KMS-11 (cell line): ENCODE measurements around the gene STIM1.
"Not testable (repeated sequence)": the region's sequence is repeated elsewhere in the genome, so short reads cannot be mapped to it uniquely, and the experiment has no call there.

ENCODE experiments used
- H2AFZ ChIP-seq: fragments of 200-600 bp; sonication (generic); 2 replicates; pipeline ENCODE4 v1.6.1; 2016; ENCODE audit warnings: antibody characterized with exemption, mixed run types, low read depth
- H3K27ac ChIP-seq: fragments of 200-600 bp; sonication (generic); 2 replicates; pipeline ENCODE4 v1.6.1; 2016; ENCODE audit warnings: mild to moderate bottlenecking, mixed run types
- H3K27me3 ChIP-seq: fragments of 200-600 bp; sonication (generic); 2 replicates; pipeline ENCODE4 v1.6.1; 2017; ENCODE audit warnings: mild to moderate bottlenecking, low read depth, mixed run types, moderate library complexity; ENCODE audit not compliant: insufficient read depth
- H3K36me3 ChIP-seq: fragments of 200-600 bp; sonication (generic); 2 replicates; pipeline ENCODE4 v1.6.1; 2017; ENCODE audit warnings: mild to moderate bottlenecking, mixed run types; ENCODE audit not compliant: insufficient read depth
- H3K4me1 ChIP-seq: fragments of 200-600 bp; sonication (generic); 2 replicates; pipeline ENCODE4 v1.6.1; 2016; ENCODE audit warnings: mild to moderate bottlenecking, low read depth, mixed run types; ENCODE audit not compliant: poor library complexity, severe bottlenecking
- H3K4me2 ChIP-seq: fragments of 200-600 bp; sonication (generic); 2 replicates; pipeline ENCODE4 v1.7.0; 2016; ENCODE audit warnings: mild to moderate bottlenecking, mixed run types
- H3K4me3 ChIP-seq: fragments of 200-600 bp; sonication (generic); IDR thresholded peaks from 2 replicates; pipeline ENCODE4 v1.6.1; 2017; ENCODE audit warnings: low read depth, low read length, mixed read lengths; ENCODE audit not compliant: insufficient read depth
- H3K79me2 ChIP-seq: fragments of 200-600 bp; sonication (generic); 2 replicates; pipeline ENCODE4 v1.6.1; 2016; ENCODE audit warnings: low read depth, mixed run types; ENCODE audit not compliant: insufficient read depth
- H3K9ac ChIP-seq: fragments of 200-600 bp; sonication (generic); 2 replicates; pipeline ENCODE4 v1.6.1; 2016; ENCODE audit warnings: mild to moderate bottlenecking, mixed run types
- H4K20me1 ChIP-seq: fragments of 200-600 bp; sonication (generic); 2 replicates; pipeline ENCODE4 v1.6.1; 2016; ENCODE audit warnings: mild to moderate bottlenecking, mixed run types; ENCODE audit not compliant: insufficient read depth
- CTCF ChIP-seq: fragments of 200-600 bp; sonication (generic); conservative IDR thresholded peaks from 2 replicates; pipeline ENCODE4 v1.6.1; 2017; ENCODE audit warnings: low read depth, mild to moderate bottlenecking, antibody characterized with exemption, low read length, moderate library complexity, mixed read lengths

The STIM1 gene

GRCh38 chr11:4125141-4125540 is 269.7 kb downstream of the STIM1 start:
- Histone ChIP-seq H2AFZ (no peak overlapping the region), H3K79me2 (no peaks in the 10 kb centered on the region), H3K27me3 (no peaks in the 10 kb centered on the region), H3K27ac (no peak overlapping the region), H3K4me1 (no peaks in the 10 kb centered on the region), H3K4me3 (no peak overlapping the region), H3K9ac (no peak overlapping the region), H3K36me3 (peaks cover 17% of the 10 kb centered on the region; the same call in 1 of the 2 replicates), H3K4me2 (no peak overlapping the region), H4K20me1 (no peaks in the 10 kb centered on the region)
- no peak for TF ChIP-seq CTCF

- Histone ChIP-seq H3K27me3 (no peaks in the 10 kb centered on the region), H3K4me3 (no peak overlapping the region), H3K4me2 (no peak overlapping the region), H3K4me1 (no peaks in the 10 kb centered on the region), H3K9ac (no peak overlapping the region), H4K20me1 (no peaks in the 10 kb centered on the region), H3K79me2 (no peaks in the 10 kb centered on the region), H3K27ac (no peak overlapping the region), H2AFZ (no peak overlapping the region), H3K36me3 (peaks cover 21% of the 10 kb centered on the region; the same call in 1 of the 2 replicates)
- TF ChIP-seq CTCF: no peak
These were observed 271.9 kb downstream of the STIM1 start for GRCh38 chr11:4127357-4127756.

GRCh38 chr11:4130219-4130618 is 274.8 kb downstream of the STIM1 start:
- H3K4me3 ChIP-seq, H3K79me2 ChIP-seq, H3K4me2 ChIP-seq, H3K9ac ChIP-seq, H3K27me3 ChIP-seq, H3K27ac ChIP-seq, H2AFZ ChIP-seq, H3K4me1 ChIP-seq, H4K20me1 ChIP-seq: not testable (repeated sequence)
- peaks cover 31% of the 10 kb centered on the region; the same call in 1 of the 2 replicates for H3K36me3 ChIP-seq

- no peaks in the 10 kb centered on the region for H3K27me3 ChIP-seq
- TF ChIP-seq CTCF: no peak
- no peak overlapping the region for H3K9ac ChIP-seq
- no peak overlapping the region for H3K4me2 ChIP-seq
- H3K27ac ChIP-seq: no peak overlapping the region
- no peaks in the 10 kb centered on the region for H3K79me2 ChIP-seq
- no peak overlapping the region for H2AFZ ChIP-seq
- no peaks in the 10 kb centered on the region for H4K20me1 ChIP-seq
- H3K4me1 ChIP-seq: no peaks in the 10 kb centered on the region
- H3K4me3 ChIP-seq: no peak overlapping the region
- peaks cover 13% of the 10 kb centered on the region; the same call in 1 of the 2 replicates for H3K36me3 ChIP-seq
These were observed 279.3 kb downstream of the STIM1 start for GRCh38 chr11:4134806-4135205.

- H3K79me2 ChIP-seq: no peaks in the 10 kb centered on the region
- no peak overlapping the region for H2AFZ ChIP-seq
- no peak for TF ChIP-seq CTCF
- no peaks in the 10 kb centered on the region for H3K4me1 ChIP-seq
- no peak overlapping the region for H3K27ac ChIP-seq
- no peak overlapping the region for H3K4me3 ChIP-seq
- H3K36me3 ChIP-seq: peaks cover 5% of the 10 kb centered on the region; the same call in 1 of the 2 replicates
- H3K27me3 ChIP-seq: no peaks in the 10 kb centered on the region
- H4K20me1 ChIP-seq: no peaks in the 10 kb centered on the region
- no peak overlapping the region for H3K9ac ChIP-seq
- H3K4me2 ChIP-seq: no peak overlapping the region
These were observed 283.0 kb downstream of the STIM1 start for GRCh38 chr11:4138497-4138896.
